ENCODE data around the gene CFAP161.
"Not testable (repeated sequence)": the region's sequence is repeated elsewhere in the genome, so short reads cannot be mapped to it uniquely, and the experiment has no call there.

The CFAP161 gene

DNA sequence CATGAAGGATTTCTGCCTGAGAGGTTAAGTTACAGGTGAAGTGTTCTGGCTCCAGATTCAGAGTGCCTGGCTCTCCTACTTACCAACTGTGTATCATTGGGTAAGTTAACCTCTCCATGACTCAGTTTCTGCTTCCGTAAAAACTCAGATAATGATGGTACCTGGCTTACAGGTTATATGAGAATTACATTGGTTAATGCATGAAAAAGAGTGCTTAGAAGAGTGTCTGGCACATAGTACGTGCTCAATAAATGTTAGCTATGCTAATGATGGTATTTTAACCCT lies 23.8 kb downstream of the CFAP161 start:
- DNase-seq (ENCODE audit: low spot score) = no peak

DNA sequence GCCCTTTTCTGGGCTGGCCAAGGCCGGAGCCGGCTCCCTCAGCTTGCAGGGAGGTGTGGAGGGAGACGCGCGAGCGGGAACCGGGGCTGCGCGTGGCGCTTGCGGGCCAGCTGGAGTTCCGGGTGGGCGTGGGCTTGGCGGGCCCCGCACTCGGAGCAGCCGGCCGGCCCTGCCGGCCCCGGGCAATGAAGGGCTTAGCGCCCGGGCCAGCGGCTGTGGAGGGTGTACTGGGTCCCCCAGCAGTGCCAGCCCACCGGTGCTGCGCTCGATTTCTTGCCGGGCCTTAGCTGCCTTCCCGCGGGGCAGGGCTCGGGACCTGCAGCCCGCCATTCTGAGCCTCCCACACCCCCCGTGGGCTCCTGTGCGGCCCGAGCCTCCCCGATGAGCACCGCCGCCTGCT lies 24.5 kb downstream of the CFAP161 start:
- DNase-seq (ENCODE audit: low spot score) = not testable (repeated sequence)

DNA sequence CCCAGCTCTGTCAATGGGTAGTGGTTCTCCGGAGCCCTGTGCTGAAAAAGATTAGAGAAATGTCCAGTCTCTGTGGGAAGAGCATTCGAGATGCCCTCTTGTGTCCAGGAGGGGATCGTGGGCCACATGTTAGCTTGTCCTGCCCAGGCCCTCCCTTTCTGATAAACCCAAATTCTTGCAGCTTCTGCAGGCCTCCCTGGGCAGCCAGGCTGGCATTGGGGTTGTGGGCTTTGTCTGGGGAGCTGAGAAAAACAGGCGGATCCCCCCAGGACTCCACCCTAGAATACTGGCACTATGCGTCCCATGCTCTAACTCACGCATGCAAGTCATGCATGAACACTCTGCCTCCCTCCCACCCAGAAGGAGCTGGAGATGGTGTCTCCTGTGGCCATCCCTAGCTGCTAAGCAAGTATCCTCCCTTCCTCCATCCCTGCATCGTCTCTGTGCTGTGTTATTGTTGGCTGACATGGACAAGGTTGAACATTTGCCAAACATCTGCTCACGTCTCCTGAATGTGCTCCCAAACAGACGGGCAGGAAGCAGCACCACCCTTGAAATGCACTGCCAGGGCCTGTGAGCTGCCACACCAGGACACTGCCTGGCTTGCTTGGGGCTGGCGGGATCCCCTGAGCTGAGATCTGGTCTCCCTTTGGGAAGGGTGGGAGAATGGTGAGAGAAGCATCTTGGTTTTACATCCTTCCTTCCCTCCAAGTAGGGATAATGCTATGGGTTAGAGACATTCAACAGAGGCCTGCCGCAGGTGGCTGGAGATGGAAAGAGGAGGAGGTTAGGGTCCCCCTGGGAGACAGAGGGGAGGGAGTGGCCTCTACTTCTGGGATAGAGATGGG lies 26.5 kb downstream of the CFAP161 start:
- peak; percentile 81 for DNase-seq (ENCODE audit: low spot score)

DNA sequence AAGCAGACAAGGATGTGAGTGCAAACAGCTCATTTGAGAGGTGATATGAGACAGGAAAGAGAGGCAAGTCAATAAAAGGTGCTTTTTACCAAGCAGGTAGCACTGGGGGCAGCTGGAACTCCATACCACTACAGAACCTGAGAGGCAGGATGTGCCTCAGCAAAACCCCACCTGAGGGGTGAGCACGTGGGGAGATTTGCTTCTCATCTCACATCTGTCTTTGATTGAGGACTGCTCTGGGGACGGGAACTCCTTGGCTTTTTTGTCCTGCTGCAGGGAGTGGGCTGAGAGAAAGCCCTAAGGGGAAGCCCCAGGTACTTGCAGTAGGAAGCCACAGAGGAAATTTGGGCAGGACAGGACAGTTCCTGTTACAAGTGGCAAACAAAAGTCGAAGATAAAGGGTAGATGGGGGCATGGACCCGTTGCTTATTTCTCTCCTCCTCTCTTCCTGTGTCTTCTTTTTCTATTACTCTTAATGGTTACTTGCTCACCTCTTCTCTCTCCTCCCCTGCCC lies 27.1 kb downstream of the CFAP161 start:
- no peak for DNase-seq (ENCODE audit: low spot score)

DNA sequence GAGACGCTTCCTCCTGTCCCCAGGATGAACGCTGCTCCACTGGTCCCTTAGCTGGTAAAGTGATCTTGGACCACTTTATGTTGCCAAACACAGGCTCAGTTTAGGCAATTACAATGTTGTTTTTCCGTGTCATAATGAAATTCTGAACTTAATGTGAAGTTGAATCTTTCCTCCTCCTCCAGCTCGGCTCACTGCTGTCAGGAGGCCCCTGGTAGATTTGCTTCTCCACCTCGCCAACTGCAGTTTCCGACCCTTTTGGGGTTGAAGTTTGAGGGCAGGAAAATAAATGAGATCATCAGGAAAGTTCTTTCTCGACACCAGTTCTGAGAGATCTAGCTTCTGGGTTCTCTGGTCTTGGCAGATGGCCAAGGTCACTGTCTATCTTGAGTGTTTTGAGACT lies 27.8 kb downstream of the CFAP161 start:
- DNase-seq (ENCODE audit: low spot score) = no peak

DNA sequence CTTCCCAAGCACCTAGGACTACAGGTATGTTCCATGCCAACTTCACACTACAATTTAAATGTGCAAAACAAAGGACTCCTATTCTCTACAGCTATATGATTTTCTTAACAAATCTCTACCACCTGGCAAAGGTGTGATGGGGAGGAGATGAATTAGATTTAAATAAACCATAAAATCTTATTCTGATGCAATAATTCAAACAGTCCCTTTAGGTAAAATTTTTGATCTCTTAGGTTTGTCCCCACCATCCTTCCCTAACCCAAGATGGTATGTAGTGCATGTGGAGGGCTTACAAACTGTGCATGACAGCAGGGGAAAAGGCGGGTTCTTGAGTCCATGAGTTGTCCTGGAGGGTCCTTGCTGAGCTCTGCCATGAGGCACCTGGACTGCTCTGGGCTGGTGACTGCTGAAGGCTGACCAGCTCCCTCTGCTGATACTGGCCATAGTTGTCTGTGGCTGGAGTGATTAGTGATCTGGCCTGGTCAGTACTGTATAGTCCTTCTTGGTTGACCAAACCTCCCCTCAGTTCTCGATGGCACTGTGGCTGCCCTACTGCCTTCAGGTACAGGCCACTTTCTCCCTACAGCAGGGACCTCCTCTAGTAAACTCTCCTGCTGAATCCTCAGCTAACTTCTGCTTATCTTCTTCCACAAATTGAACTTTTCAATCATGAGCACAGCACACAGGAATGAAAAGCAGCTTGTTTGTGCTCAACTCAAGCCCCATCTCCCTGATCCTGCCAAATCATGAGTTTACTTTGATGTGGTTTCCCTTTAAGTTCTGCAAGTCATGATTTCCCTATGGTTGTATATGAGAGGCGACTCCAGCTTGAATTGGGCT lies 30.1 kb downstream of the CFAP161 start:
- DNase-seq (ENCODE audit: low spot score) = peak; percentile 69

DNA sequence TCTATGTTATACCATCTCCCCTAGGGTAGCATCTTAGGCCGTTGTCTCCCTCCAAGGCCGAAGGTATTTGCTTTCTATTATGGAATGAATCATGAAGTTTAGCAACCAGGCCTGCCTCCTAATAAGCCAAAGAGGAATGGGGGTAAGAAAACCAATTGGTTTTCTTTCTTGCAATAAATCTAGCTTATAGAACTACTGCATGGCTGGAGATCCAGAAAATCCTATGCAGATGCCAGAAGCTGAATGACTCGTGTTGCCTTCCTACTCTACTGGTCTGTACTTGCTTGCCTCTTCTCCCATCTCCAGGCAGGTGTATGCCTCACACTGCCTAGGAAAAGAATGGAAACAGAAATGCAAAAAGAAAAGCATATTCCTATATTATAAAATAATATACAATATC lies 31.5 kb downstream of the CFAP161 start:
- DNase-seq (ENCODE audit: low spot score) = peak; percentile 18

DNA sequence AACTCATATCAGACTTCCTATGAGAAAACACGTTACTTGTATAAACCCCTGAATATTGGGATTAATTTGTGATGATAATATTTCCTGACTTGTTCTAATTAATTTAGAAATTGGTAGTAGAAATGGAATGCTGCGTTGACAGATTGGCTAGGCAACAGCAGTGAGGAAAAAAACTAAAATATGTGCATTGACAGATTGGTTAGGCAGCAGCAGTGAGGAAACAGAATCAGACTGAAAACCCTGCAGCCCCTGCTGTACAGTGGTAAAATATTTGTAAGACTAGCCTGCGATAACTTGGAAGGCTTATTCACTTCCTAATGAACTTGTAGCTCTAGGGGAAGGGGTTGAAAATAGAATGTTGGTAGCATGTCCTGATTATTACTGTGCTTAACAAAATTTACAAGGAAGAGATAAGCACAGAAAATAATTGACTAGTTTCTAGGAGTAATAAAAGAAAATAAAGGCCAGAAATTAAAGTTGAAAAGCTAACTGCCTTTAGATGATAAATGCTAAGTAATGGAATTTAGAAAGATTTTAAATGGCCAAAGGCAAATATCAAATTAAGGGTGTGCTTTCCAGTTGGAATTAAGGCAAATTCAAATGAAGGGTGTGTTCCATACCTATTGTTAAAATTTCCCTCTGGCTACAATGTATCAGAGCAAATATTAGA lies 32.7 kb downstream of the CFAP161 start:
- DNase-seq (ENCODE audit: low spot score) = no peak

DNA sequence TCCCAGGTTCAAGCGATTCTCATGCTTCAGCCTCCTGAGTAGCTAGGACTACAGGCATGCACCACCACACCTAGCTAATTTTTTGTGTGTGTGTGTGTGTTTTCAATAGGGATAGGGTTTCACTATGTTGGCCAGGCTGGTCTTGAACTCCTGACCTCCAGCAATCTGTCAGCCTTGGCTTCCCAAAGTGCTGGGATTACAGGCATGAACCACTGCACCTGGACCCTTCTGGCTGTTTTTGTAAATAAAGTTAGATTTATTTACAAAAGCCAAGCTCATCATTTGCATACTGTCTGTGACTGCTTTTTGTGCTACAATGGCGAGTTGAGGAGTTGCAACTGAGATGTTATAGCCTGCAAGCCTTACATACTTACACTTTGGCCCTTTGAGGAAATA lies 34.1 kb downstream of the CFAP161 start:
- DNase-seq (ENCODE audit: low spot score) = no peak

DNA sequence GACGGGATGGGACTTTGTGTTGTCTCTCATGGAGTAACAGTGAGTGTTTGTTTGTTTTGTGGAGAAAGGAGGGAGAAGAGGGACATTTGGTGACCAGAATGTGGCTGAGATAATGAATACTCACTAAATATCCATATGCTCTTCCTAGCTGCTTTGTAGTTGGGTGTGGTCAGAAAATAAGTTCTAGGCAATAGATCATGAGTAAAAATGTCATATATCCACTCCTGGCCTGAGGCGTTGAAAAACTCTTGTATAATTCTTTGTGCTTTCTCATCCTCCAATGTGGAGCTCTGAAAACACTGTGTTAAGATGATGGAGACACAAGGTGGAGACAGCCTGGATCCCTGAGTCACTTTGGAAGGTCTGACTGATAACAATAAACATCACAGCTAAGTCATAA lies 34.6 kb downstream of the CFAP161 start:
- DNase-seq (ENCODE audit: low spot score) = no peak

DNA sequence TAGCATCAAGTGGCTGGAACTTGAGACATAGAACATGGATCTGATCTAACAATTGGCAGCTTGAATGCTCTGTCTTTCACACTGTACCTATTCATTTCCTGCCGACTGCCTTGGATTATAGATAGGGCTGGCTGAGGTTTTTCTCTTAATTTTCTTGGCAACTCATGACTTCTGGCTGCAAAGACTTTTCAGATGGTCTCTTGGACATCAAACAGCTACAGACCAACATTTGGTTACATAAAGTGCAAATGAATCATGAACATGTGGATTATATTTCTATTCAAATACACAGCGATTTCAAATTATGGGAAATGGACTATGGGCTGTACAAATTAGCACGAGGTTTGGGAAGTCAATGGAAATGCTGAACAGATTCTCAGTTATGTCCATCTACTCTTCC lies 36.4 kb downstream of the CFAP161 start:
- DNase-seq (ENCODE audit: low spot score) = no peak

DNA sequence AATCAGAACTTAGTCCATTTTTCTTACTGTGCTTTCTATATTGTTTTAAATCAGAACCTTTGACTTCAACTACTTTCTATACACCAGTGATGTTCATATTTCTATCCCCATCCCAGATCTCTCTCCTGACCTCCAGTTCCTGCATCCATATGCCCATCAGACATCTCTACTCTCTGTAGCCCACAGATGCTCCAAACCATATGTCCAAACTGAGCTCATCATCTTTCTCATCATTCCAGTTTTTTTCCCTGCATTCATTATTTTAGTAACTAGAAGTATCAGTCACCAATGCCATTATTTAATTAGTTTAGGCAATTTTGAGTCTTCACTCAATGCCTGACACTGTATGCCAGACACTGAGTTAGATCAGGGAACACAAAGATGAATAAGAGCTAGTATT lies 37.2 kb downstream of the CFAP161 start:
- no peak for DNase-seq (ENCODE audit: low spot score)

DNA sequence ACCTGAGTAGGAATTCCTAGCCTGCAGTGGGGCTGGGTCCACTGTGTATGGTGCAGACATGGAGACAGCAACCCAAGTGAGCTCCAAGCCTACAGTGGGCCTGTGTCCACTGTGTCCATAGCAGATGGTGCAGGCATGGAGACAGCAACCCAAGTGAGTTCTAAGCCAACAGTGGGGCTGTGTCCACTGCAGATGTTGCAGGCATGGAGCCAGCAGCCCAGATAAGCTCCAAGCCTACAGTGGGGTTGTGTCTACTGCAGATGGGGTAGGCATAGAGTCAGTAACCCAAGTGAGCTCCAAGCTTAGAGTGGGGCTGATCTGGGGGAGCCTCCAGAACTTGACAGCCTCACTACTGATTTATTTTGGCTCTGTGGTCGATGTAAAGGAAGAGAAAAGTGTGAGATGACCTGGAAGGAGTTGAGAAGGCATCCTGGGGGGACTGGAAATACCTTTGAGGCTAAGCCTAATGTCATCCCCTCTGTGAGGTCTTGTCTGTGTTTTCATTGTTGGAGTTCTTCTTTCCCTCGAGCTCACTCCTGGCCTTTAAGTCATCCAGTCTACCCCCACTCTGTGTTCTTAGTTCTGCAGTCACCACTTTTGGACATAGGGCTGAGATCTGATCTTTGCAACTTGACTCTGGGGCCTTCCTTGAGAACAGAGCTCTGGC lies 40.2 kb downstream of the CFAP161 start:
- no peak for DNase-seq (ENCODE audit: low spot score)

DNA sequence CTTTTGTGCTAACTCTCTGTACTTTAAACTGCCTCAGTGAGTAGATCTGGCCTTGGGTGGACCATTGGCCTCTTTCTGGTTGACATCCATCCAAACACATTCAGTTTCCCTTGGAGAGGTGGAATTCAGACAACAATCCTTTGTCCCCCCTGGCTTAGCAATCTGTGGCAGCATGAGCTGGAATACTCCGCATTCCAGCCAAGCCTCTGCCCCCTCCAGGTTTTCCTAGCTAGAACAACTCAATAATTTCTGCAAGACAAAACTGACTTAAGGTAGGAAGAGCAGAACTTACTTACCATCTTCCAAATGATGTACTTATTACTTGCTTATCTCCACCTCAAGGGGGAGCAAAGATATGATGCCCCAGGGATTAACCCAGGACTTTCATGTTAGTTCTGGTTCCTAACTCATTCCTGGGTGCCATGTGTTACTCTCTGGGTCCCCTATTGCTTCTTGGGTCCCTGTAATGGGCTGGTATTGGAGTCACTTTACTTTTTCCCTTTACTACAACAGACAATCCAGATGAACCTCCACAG lies 40.8 kb downstream of the CFAP161 start:
- DNase-seq (ENCODE audit: low spot score) = no peak

DNA sequence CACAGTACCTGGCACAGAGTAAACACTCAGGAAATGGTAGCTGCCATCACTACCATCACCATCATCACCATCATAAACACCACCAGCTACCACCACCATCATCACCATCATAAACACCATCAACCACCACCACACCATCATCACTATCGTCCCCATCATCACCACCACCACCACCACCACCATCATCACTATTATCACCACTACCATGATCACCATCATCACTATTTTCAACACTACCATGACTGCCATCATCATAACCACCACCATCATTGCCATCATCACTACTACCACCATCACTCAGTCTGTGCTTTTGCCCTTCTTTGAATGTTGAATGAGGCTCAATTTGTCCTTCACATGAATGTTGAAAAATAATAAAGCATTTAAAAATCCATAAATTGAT lies 41.4 kb downstream of the CFAP161 start:
- DNase-seq (ENCODE audit: low spot score) = no peak

DNA sequence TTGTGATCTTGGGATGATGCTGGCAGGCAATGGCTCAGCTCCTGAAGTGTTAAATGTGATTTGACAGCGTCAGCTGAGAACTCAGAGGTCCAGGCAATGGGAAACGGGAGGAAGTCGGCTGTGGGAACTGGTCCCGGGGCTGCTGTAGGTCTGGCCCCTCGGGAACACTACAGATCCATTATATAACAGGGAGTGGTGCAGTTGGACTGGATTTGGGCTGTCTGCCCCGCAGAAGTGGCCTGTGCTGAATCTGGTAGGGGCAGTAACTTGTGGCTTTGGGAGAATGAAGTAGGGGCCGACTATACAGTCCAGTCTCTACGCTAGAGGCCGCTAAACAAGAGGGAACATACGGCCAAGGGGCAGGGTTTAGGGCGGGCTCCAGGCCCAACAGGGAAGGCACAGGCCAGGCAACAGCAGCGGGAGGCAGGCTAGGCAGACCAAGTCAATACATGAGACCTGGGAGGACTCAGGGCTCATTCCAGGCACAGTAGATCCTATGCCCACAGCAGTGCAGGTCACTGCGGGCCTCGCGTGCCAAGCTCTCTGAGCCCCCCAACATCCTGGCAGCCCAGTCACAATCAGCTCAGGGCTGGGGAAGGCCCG lies 42.3 kb downstream of the CFAP161 start:
- DNase-seq (ENCODE audit: low spot score) = peak; percentile 21

DNA sequence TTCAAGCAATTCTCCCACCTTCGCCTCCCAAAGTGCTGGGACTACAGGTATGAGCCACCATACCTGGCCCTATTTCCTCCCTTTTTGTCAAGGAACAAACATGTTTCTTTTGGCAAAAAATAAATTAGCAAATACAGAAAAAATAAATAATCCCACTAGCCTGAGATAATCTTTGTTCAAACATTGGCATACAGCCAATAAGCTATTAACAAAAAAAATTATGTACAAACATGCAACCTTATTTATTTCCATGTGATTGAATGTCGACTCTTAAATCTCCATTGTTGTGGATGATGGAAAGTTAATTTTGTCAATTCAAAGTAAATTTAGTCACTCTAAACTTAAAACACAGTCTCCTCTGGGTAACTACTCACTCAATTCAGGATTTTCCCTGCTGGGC lies 44.3 kb downstream of the CFAP161 start:
- no peak for DNase-seq (ENCODE audit: low spot score)

DNA sequence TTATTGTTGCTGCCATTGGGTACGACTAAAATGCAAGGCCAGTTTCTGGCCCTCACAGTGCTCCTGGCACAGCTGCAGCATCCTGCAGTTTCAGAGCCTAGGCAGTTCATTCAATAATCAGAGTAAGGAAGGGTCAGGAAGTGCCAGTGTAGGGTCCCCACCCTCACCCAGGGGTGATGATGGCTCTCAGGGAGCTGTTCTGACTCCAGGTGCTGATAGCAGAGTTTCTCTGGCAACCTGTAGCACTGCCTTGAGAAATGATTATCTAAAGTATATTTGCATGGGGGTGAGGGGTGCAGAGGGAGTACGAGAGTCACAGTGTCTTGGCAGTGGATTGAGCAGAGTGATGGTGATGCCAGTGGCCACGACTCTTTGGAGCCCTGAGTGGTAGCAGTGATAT lies 47.1 kb downstream of the CFAP161 start:
- no peak for DNase-seq (ENCODE audit: low spot score)

DNA sequence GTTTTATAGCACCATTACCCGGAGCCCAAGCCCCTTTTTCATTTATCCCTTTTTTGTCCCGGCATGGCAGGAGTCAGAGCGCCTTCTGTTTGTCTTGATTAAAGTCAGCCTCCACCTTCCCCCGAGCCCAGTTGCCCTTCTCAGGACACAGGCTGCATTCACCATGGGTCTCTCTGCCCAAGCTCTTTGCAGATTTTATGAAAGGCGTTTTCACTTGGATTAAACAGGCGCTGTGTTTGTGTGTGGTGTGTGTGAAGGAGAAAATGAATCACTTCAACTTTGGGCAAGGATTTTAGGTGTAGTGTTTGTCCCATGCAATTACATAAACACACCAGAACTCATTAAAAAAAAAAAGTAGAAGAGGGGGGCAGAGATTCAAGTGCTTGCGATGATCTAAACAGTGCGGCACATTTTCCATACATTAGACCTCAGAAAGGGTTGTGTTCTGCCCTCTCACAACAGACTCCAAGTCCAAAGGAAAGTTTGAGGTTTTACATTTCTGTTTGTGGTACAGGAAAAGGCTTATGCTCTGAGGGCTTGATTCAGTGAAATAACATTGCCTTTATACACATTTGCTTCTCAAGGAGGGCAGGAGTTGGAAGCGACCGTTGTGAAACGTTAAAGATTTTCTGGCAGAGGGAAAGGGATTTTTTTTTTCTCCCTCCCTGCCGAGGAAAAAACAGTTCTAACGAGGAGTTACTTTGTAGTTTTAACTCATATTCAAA lies 48.1 kb downstream of the CFAP161 start:
- no peak for DNase-seq (ENCODE audit: low spot score)

DNA sequence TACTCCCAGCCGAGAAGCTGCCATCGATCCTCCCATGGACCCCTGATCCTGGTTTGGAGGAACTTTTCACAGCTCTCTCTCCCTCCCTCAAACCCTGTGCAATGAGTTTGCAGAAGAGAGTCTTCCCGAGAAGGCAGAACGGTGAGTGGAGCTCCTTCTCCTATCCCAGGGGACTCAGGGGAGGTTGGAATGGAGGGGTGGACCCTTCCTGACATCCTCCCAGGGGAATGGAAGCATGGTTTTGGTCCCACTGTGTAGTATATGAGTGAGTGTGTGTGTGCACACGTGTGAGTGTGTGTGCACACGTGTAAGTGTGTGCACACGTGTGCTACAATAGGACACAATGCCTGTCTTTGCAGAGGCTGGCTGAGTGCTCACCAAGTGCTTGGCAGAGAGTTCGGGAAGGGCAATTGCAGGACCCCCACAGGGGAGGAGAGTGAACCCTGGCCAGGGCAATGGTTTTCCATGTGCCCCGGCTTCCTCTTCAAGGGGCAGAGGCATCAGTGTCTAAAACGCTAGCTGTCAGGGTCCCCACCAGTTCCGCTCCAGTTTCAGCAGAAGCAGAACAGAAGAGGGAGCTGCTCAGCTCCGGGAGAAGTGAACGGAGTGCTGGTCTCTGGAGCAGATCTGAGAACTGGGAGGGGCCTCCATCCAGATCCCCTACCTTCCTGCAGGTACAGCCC lies 48.8 kb downstream of the CFAP161 start:
- DNase-seq (ENCODE audit: low spot score) = peak; percentile 26

Measured in AG08395 (cell line).